Caco-2 (cell line): ENCODE measurements around the gene PI4K2A. TPM values are rescaled to one million over a fixed set of nuclear protein-coding genes. Genes with fewer than 3 reads are reported as not detected.

Experiments
- BruUV-seq: library from RNA; stranded (reverse); fragments of 400-500 nt; replicated peaks from 2 replicates; lab custom pipeline; 2021; lab: Mats Ljungman, UMichigan
- CTCF ChIA-PET: fragments of 300-600 bp; sonication (Branson Sonifier 250); formaldehyde crosslinking; loops from one replicate; lab custom pipeline; 2022; ENCODE audit warnings: antibody characterized with exemption; lab: Charles Lee
- POLR2A ChIA-PET: fragments of 300-600 bp; sonication (Branson Sonifier 250); formaldehyde crosslinking; loops from one replicate; lab custom pipeline; 2022; ENCODE audit warnings: antibody characterized with exemption; lab: Charles Lee
- DNase-seq, 2 experiments: peaks; one replicate each; pipeline versions ENCODE4 v3.0.0 to v3.0.0-alpha.2; 2020 to 2022
- H3K27me3 ChIP-seq: replicated peaks from 2 replicates; pipeline ENCODE4 v1.6.0; 2011; ENCODE audit warnings: low read length; ENCODE audit not compliant: control insufficient read depth, insufficient read depth
- H3K36me3 ChIP-seq: 2 replicates; pipeline ENCODE4 v1.5.1; 2011; ENCODE audit warnings: low read length; ENCODE audit not compliant: control insufficient read depth, insufficient read depth
- H3K4me1 ChIP-seq: fragments of 250-450 bp; sonication (Bioruptor Pico); 2 replicates; pipeline ENCODE4 v1.5.1; 2020; ENCODE audit warnings: mild to moderate bottlenecking
- H3K4me3 ChIP-seq: 2 replicates; pipeline ENCODE4 v1.5.1; 2011; ENCODE audit warnings: low read depth, mild to moderate bottlenecking, control low read depth, low read length
- H3K9me3 ChIP-seq: fragments of 250-450 bp; sonication (Bioruptor Pico); 2 replicates; pipeline ENCODE4 v1.5.1; 2020; ENCODE audit warnings: mild to moderate bottlenecking, moderate library complexity
- H3K27ac Mint-ChIP-seq: one replicate; pipeline ENCODE4 v1.8.0; 2022; ENCODE audit warnings: mixed read lengths; ENCODE audit not compliant: unreplicated experiment
- H3K27me3 Mint-ChIP-seq: one replicate; pipeline ENCODE4 v1.8.0; 2022; ENCODE audit warnings: mixed read lengths; ENCODE audit not compliant: insufficient read depth, unreplicated experiment
- H3K36me3 Mint-ChIP-seq: one replicate; pipeline ENCODE4 v1.8.0; 2022; ENCODE audit warnings: mild to moderate bottlenecking, mixed read lengths; ENCODE audit not compliant: insufficient read depth, unreplicated experiment
- H3K4me1 Mint-ChIP-seq: one replicate; pipeline ENCODE4 v1.8.0; 2022; ENCODE audit warnings: low read depth, mixed read lengths; ENCODE audit not compliant: unreplicated experiment
- H3K4me3 Mint-ChIP-seq: one replicate; pipeline ENCODE4 v1.8.0; 2022; ENCODE audit warnings: mild to moderate bottlenecking, moderate library complexity, mixed read lengths; ENCODE audit not compliant: unreplicated experiment
- H3K9me3 Mint-ChIP-seq: one replicate; pipeline ENCODE4 v1.8.0; 2022; ENCODE audit warnings: mixed read lengths; ENCODE audit not compliant: unreplicated experiment
- CTCF ChIP-seq, 2 experiments: fragments of 200-600 bp in 1 of 2; IDR thresholded peaks; 1 replicate in 1 of 2; 2 replicates in 1 of 2; pipeline versions ENCODE4 v1.5.1 to v1.8.0; 2011 to 2022; ENCODE audit warnings: antibody characterized with exemption in 1 of 2, control low read depth in 1 of 2, inconsistent platforms in 1 of 2, low read depth in 1 of 2, low read length in 1 of 2, mild to moderate bottlenecking in 1 of 2, moderate library complexity in 1 of 2; ENCODE audit not compliant: insufficient read depth in 1 of 2, severe bottlenecking in 1 of 2, unreplicated experiment in 1 of 2
- intact Hi-C: fragments of 100-400 bp; cut with micrococcal nuclease; formaldehyde crosslinking; loops from one replicate; pipeline ENCODE4 v1.10.0; 2022; ENCODE audit not compliant: unreplicated experiment
- total RNA-seq: library from RNA; stranded (reverse); gene quantifications from 2 replicates; pipeline ENCODE4 v1.2.3, GENCODE V29; 2022

Gene PI4K2A
- total RNA-seq, 1 experiment from 2014 or later = 27.3 TPM

- Histone ChIP-seq H3K9me3 (no peaks in the 10 kb centered on the region), H3K27me3 (no peaks in the 10 kb centered on the region), H3K4me1 (peaks cover 3% of the 10 kb centered on the region; the same call in 1 of the 2 replicates), H3K4me3 (no peak overlapping the region), H3K36me3 (no peaks in the 10 kb centered on the region)
- ChIA-PET CTCF (interaction anchor here (0.5 to 2.0 kb wide), 20 partner anchors 8 to 71 kb away, joined by 3 to 18 read pairs (median 4); partner anchors contain the start of genes AVPI1, MARVELD1, PI4K2A and ZFYVE27), POLR2A (interaction anchor here (0.6 to 1.5 kb wide), 3 partner anchors 15 to 49 kb away, joined by 3 to 8 read pairs (median 4); partner anchors contain the start of genes AVPI1 and ZFYVE27)
- Mint-ChIP-seq H3K4me3 (no peak overlapping the region), H3K9me3 (no peaks in the 10 kb centered on the region), H3K27me3 (no peaks in the 10 kb centered on the region), H3K4me1 (no peaks in the 10 kb centered on the region), H3K27ac (no peak overlapping the region), H3K36me3 (no peaks in the 10 kb centered on the region)
- peak; percentile 78 to 95 for TF ChIP-seq CTCF (IDR thresholded peaks at IDR 0.05; ENCODE audit: insufficient read depth in 1 of 2, low read depth in 1 of 2, low read length in 1 of 2, severe bottlenecking in 1 of 2, unreplicated experiment in 1 of 2)
- peak; percentile 63 to 77 for DNase-seq
- intact Hi-C loops = loop anchor here (1.0 kb wide), 2 partner anchors 25 to 30 kb away; no protein-coding TSS in a partner anchor
- BruUV-seq = no TSS peak
Measured at GRCh38 chr10:97701438-97702069, 61.1 kb downstream of the PI4K2A start.

GRCh38 chr10:97703398-97704067 lies 63.1 kb downstream of the PI4K2A start:
- DNase-seq = no peak
- no peaks in the 10 kb centered on the region for H3K9me3 ChIP-seq
- Mint-ChIP-seq H3K4me1 (no peaks in the 10 kb centered on the region), H3K4me3 (no peak overlapping the region), H3K27me3 (no peaks in the 10 kb centered on the region), H3K36me3 (no peaks in the 10 kb centered on the region), H3K9me3 (no peaks in the 10 kb centered on the region), H3K27ac (no peak overlapping the region)
- H3K36me3 ChIP-seq = no peaks in the 10 kb centered on the region
- no peak for TF ChIP-seq CTCF (IDR thresholded peaks at IDR 0.05; ENCODE audit: insufficient read depth in 1 of 2, low read depth in 1 of 2, low read length in 1 of 2, severe bottlenecking in 1 of 2, unreplicated experiment in 1 of 2)
- intact Hi-C loops = no loop called here
- no peak overlapping the region for H3K4me3 ChIP-seq
- CTCF ChIA-PET = interaction anchor here (0.6 to 1.9 kb wide), 3 partner anchors 16 to 338 kb away, joined by 4 to 7 read pairs (median 5); partner anchors contain the start of gene AVPI1
- BruUV-seq = no TSS peak
- no peaks in the 10 kb centered on the region for H3K27me3 ChIP-seq
- POLR2A ChIA-PET = no interaction called here
- H3K4me1 ChIP-seq = peaks cover 3% of the 10 kb centered on the region; the same call in 1 of the 2 replicates

GRCh38 chr10:97704341-97704740 lies 63.9 kb downstream of the PI4K2A start:
- no peaks in the 10 kb centered on the region for H3K9me3 ChIP-seq
- Mint-ChIP-seq H3K36me3 (no peaks in the 10 kb centered on the region), H3K27ac (no peak overlapping the region), H3K9me3 (no peaks in the 10 kb centered on the region), H3K4me3 (no peak overlapping the region), H3K4me1 (peaks cover 5% of the 10 kb centered on the region), H3K27me3 (no peaks in the 10 kb centered on the region)
- no peaks in the 10 kb centered on the region for H3K27me3 ChIP-seq
- intact Hi-C loops = no loop called here
- BruUV-seq = no TSS peak
- POLR2A ChIA-PET = interaction anchor here (1.0 kb wide), 1 partner anchor 17 kb away, joined by 5 read pairs; the partner anchor contains the start of gene AVPI1
- CTCF ChIA-PET = interaction anchor here (1.3 to 1.9 kb wide), 2 partner anchors 17 to 27 kb away, joined by 5 to 7 read pairs; partner anchors contain the start of gene AVPI1
- no peak overlapping the region for H3K4me3 ChIP-seq
- no peak for DNase-seq
- no peak for TF ChIP-seq CTCF (IDR thresholded peaks at IDR 0.05; ENCODE audit: insufficient read depth in 1 of 2, low read depth in 1 of 2, low read length in 1 of 2, severe bottlenecking in 1 of 2, unreplicated experiment in 1 of 2)
- H3K4me1 ChIP-seq = peaks cover 10% of the 10 kb centered on the region
- H3K36me3 ChIP-seq = no peaks in the 10 kb centered on the region
